ENCODE results near the gene FABP6.
A peak's percentile ranks its signal among the peaks of the same experiment; 100 is the strongest.
"Not testable (repeated sequence)": the region's sequence is repeated elsewhere in the genome, so short reads cannot be mapped to it uniquely, and the experiment has no call there.

The FABP6 gene

GRCh38 chr5:160229190-160229742 is at the start of gene FABP6:
Gene FABP6, plus strand, starts transcription at chr5:160229506. Its CDS starts 52 bp downstream, at chr5:160229558.
- Histone ChIP-seq H3K4me3 (ENCODE audit: low read length) (no peak within 1 kb of the TSS), H3K27me3 (ENCODE audit: control insufficient read depth, insufficient read depth, low read length) (no peaks in the 10 kb centered on the region), H3K9ac (ENCODE audit: low read length) (no peak within 1 kb of the TSS), H3K36me3 (ENCODE audit: control insufficient read depth, low read depth, low read length) (no peaks in the 10 kb centered on the region), H3K4me1 (ENCODE audit: control insufficient read depth, low read depth, low read length) (peaks cover 12% of the 10 kb centered on the region), H3K27ac (ENCODE audit: low read length) (no peak within 1 kb of the TSS), H3K9me3 (ENCODE audit: control insufficient read depth, low read depth, low read length) (no peaks in the 10 kb centered on the region)

GRCh38 chr5:160180931-160181330 is 48.4 kb upstream of the FABP6 start:
- no peaks in the 10 kb centered on the region for H3K4me1 ChIP-seq (ENCODE audit: control insufficient read depth, low read depth, low read length)
- no peaks in the 10 kb centered on the region for H3K27me3 ChIP-seq (ENCODE audit: control insufficient read depth, insufficient read depth, low read length)
- H3K27ac ChIP-seq (ENCODE audit: low read length) = no peak overlapping the region
- H3K4me3 ChIP-seq (ENCODE audit: low read length) = no peak overlapping the region
- no peaks in the 10 kb centered on the region for H3K9me3 ChIP-seq (ENCODE audit: control insufficient read depth, low read depth, low read length)
- H3K9ac ChIP-seq (ENCODE audit: low read length) = no peak overlapping the region
- no peaks in the 10 kb centered on the region for H3K36me3 ChIP-seq (ENCODE audit: control insufficient read depth, low read depth, low read length)

GRCh38 chr5:160181965-160182622 is 47.2 kb upstream of the FABP6 start:
- H3K9me3 ChIP-seq (ENCODE audit: control insufficient read depth, low read depth, low read length) = peaks cover 7% of the 10 kb centered on the region
- no peaks in the 10 kb centered on the region for H3K27me3 ChIP-seq (ENCODE audit: control insufficient read depth, insufficient read depth, low read length)
- no peak overlapping the region for H3K4me3 ChIP-seq (ENCODE audit: low read length)
- H3K36me3 ChIP-seq (ENCODE audit: control insufficient read depth, low read depth, low read length) = no peaks in the 10 kb centered on the region
- no peaks in the 10 kb centered on the region for H3K4me1 ChIP-seq (ENCODE audit: control insufficient read depth, low read depth, low read length)
- H3K27ac ChIP-seq (ENCODE audit: low read length) = no peak overlapping the region
- no peak overlapping the region for H3K9ac ChIP-seq (ENCODE audit: low read length)

- Histone ChIP-seq H3K36me3 (ENCODE audit: control insufficient read depth, low read depth, low read length) (no peaks in the 10 kb centered on the region), H3K9me3 (ENCODE audit: control insufficient read depth, low read depth, low read length) (peaks cover 7% of the 10 kb centered on the region), H3K27me3 (ENCODE audit: control insufficient read depth, insufficient read depth, low read length) (no peaks in the 10 kb centered on the region), H3K27ac (ENCODE audit: low read length) (no peak overlapping the region), H3K4me1 (ENCODE audit: control insufficient read depth, low read depth, low read length) (no peaks in the 10 kb centered on the region), H3K9ac (ENCODE audit: low read length) (no peak overlapping the region), H3K4me3 (ENCODE audit: low read length) (no peak overlapping the region)
Measured at GRCh38 chr5:160183075-160183474, 46.2 kb upstream of the FABP6 start.

GRCh38 chr5:160185626-160186360 is 43.5 kb upstream of the FABP6 start:
- Histone ChIP-seq H3K27me3 (ENCODE audit: control insufficient read depth, insufficient read depth, low read length) (no peaks in the 10 kb centered on the region), H3K9ac (ENCODE audit: low read length) (no peak overlapping the region), H3K9me3 (ENCODE audit: control insufficient read depth, low read depth, low read length) (peaks cover 7% of the 10 kb centered on the region), H3K4me3 (ENCODE audit: low read length) (no peak overlapping the region), H3K4me1 (ENCODE audit: control insufficient read depth, low read depth, low read length) (peaks cover 5% of the 10 kb centered on the region), H3K27ac (ENCODE audit: low read length) (no peak overlapping the region), H3K36me3 (ENCODE audit: control insufficient read depth, low read depth, low read length) (no peaks in the 10 kb centered on the region)

- no peaks in the 10 kb centered on the region for H3K36me3 ChIP-seq (ENCODE audit: control insufficient read depth, low read depth, low read length)
- H3K4me1 ChIP-seq (ENCODE audit: control insufficient read depth, low read depth, low read length) = peaks cover 5% of the 10 kb centered on the region
- no peak overlapping the region for H3K4me3 ChIP-seq (ENCODE audit: low read length)
- peaks cover 7% of the 10 kb centered on the region for H3K9me3 ChIP-seq (ENCODE audit: control insufficient read depth, low read depth, low read length)
- no peak overlapping the region for H3K27ac ChIP-seq (ENCODE audit: low read length)
- H3K9ac ChIP-seq (ENCODE audit: low read length) = no peak overlapping the region
- no peaks in the 10 kb centered on the region for H3K27me3 ChIP-seq (ENCODE audit: control insufficient read depth, insufficient read depth, low read length)
Measured at GRCh38 chr5:160186480-160186879, 42.8 kb upstream of the FABP6 start.

- Histone ChIP-seq H3K9me3 (ENCODE audit: control insufficient read depth, low read depth, low read length) (peaks cover 7% of the 10 kb centered on the region), H3K4me1 (ENCODE audit: control insufficient read depth, low read depth, low read length) (peaks cover 5% of the 10 kb centered on the region), H3K4me3 (ENCODE audit: low read length) (no peak overlapping the region), H3K27me3 (ENCODE audit: control insufficient read depth, insufficient read depth, low read length) (no peaks in the 10 kb centered on the region), H3K27ac (ENCODE audit: low read length) (no peak overlapping the region), H3K36me3 (ENCODE audit: control insufficient read depth, low read depth, low read length) (no peaks in the 10 kb centered on the region), H3K9ac (ENCODE audit: low read length) (no peak overlapping the region)
Measured at GRCh38 chr5:160187091-160187490, 42.2 kb upstream of the FABP6 start.

GRCh38 chr5:160188141-160189015 is 40.9 kb upstream of the FABP6 start:
- H3K4me3 ChIP-seq (ENCODE audit: low read length) = peak overlapping the region; percentile 45
- H3K27me3 ChIP-seq (ENCODE audit: control insufficient read depth, insufficient read depth, low read length) = no peaks in the 10 kb centered on the region
- H3K9me3 ChIP-seq (ENCODE audit: control insufficient read depth, low read depth, low read length) = peaks cover 7% of the 10 kb centered on the region
- no peaks in the 10 kb centered on the region for H3K36me3 ChIP-seq (ENCODE audit: control insufficient read depth, low read depth, low read length)
- peak overlapping the region; percentile 61 for H3K9ac ChIP-seq (ENCODE audit: low read length)
- H3K27ac ChIP-seq (ENCODE audit: low read length) = peak overlapping the region; percentile 78
- H3K4me1 ChIP-seq (ENCODE audit: control insufficient read depth, low read depth, low read length) = peaks cover 5% of the 10 kb centered on the region

- no peaks in the 10 kb centered on the region for H3K9me3 ChIP-seq (ENCODE audit: control insufficient read depth, low read depth, low read length)
- H3K4me3 ChIP-seq (ENCODE audit: low read length) = no peak overlapping the region
- H3K27ac ChIP-seq (ENCODE audit: low read length) = no peak overlapping the region
- no peaks in the 10 kb centered on the region for H3K27me3 ChIP-seq (ENCODE audit: control insufficient read depth, insufficient read depth, low read length)
- H3K9ac ChIP-seq (ENCODE audit: low read length) = no peak overlapping the region
- H3K36me3 ChIP-seq (ENCODE audit: control insufficient read depth, low read depth, low read length) = no peaks in the 10 kb centered on the region
- H3K4me1 ChIP-seq (ENCODE audit: control insufficient read depth, low read depth, low read length) = peaks cover 10% of the 10 kb centered on the region
Measured at GRCh38 chr5:160192424-160192823, 36.9 kb upstream of the FABP6 start.

GRCh38 chr5:160193076-160193475 is 36.2 kb upstream of the FABP6 start:
- H3K4me1 ChIP-seq (ENCODE audit: control insufficient read depth, low read depth, low read length) = peaks cover 15% of the 10 kb centered on the region
- not testable (repeated sequence) for H3K27me3 ChIP-seq (ENCODE audit: control insufficient read depth, insufficient read depth, low read length); H3K9me3 ChIP-seq (ENCODE audit: control insufficient read depth, low read depth, low read length); H3K27ac ChIP-seq (ENCODE audit: low read length); H3K9ac ChIP-seq (ENCODE audit: low read length); H3K4me3 ChIP-seq (ENCODE audit: low read length); H3K36me3 ChIP-seq (ENCODE audit: control insufficient read depth, low read depth, low read length)

- H3K27ac ChIP-seq (ENCODE audit: low read length); H3K4me3 ChIP-seq (ENCODE audit: low read length); H3K9ac ChIP-seq (ENCODE audit: low read length); H3K36me3 ChIP-seq (ENCODE audit: control insufficient read depth, low read depth, low read length); H3K27me3 ChIP-seq (ENCODE audit: control insufficient read depth, insufficient read depth, low read length); H3K9me3 ChIP-seq (ENCODE audit: control insufficient read depth, low read depth, low read length): not testable (repeated sequence)
- peaks cover 18% of the 10 kb centered on the region for H3K4me1 ChIP-seq (ENCODE audit: control insufficient read depth, low read depth, low read length)
Measured at GRCh38 chr5:160193790-160194189, 35.5 kb upstream of the FABP6 start.
